Effector CD8-positive, alpha-beta T cell (primary cell): ENCODE measurements around the gene UGT1A6.
"Not testable (repeated sequence)": the region's sequence is repeated elsewhere in the genome, so short reads cannot be mapped to it uniquely, and the experiment has no call there.

Source experiments
- DNase-seq: peaks from one replicate; lab custom pipeline; 2025; lab: John Stamatoyannopoulos, UW
- total RNA-seq, 4 experiments: gene quantifications; one replicate each; lab custom pipeline; 2026; lab: John Stamatoyannopoulos, UW

UGT1A6 gene
- 0 to 0.27 (median 0) reads per million in 4 experiments for total RNA-seq

DNA sequence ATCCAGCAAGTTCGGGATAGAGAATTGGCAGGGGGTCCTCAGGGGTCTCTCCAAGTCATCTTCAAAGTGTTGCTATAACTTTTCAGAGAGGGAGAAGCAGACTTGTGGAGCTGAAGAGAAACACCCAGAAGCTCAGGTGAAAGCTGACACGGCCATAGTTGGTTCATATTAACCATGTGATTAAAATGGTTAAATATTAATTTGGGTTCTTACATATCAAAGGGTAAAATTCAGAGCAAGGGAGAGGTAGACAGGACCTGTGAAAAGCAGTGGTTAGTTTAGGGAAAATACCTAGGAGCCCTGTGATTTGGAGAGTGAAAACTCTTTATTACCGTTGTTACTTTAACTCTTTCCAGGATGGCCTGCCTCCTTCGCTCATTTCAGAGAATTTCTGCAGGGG lies at the start of gene UGT1A6:
Gene UGT1A6, plus strand, starts transcription at position 243 of the 400 bp plus-strand sequence. Its CDS starts 115 bp downstream, at position 358.
- no peak for DNase-seq

DNA sequence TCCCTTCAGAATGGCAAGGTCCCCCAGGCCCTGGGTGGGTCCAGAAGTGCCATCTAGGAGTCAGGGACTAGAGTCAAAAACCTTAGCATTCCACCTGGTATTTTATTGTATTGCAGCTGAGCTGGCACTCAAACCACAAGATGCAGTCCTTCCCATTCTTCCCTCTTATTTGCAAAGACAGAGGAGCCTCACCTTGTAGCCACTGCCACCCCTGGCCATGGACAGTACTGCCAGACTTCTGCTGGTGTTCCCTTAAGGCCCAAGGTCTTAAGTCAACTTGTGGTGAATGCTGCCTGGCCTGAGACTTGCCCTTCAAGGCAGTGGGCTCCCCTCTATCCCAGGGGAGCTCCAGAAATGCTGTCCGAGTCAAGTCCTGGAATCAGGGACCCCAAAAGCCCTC lies 49.6 kb upstream of the UGT1A6 start:
- no peak for DNase-seq

DNA sequence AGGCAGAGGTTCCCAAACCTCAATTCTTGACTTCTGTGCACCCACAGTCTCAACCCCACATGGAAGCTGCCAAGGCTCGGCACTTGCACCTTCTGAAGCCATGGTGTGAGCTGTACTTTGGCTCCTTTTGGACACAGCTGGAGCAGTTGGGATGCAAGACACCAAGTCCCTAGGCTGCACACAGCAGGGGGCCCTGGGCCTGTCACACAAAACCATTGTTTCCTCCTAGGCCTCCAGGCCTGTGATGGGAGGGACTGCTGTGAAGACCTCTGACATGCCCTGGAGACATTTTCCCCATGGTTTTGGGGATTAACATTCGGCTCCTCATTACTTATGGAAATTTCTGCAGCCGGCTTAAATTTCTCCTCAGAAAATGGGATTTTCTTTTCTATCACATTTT lies 46.7 kb upstream of the UGT1A6 start:
- not testable (repeated sequence) for DNase-seq

DNA sequence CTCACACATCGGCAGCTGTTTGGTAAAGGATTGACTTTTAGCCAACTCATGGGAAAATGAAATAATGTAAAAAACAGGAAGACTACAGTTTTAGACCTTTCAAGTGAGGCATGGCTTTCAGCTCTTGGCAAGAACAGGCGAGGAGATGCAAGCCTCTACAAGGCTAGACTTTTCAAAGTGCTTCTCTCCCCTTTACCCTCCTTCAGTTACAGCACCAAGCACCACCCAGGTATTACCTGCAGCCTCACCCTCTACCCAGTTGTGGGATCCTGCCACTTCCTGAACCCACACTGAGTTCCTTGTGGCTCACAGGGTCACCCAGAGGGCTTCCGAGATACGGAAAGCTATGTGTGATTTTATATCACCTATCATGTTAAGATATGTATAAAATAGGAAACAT lies 41.7 kb upstream of the UGT1A6 start:
- no peak for DNase-seq

DNA sequence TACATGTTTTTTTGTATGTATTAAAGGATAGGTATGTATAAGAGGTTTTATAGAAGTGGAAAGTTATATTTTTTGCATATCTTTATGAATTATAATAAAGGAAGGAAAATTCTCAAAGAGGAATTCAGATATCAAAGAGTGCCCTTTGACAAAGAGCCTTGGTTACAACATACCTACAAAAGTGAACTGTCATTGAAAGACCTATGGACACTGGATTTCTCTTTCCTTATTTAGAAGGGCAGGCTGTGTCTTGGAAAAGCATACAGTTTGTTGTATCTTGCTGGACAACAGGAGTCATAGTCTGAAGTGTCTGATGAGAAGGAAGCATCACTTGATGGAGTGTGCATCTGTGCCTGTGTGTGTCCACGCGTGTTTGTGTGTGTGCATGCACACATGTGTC lies 41.3 kb upstream of the UGT1A6 start:
- no peak for DNase-seq

DNA sequence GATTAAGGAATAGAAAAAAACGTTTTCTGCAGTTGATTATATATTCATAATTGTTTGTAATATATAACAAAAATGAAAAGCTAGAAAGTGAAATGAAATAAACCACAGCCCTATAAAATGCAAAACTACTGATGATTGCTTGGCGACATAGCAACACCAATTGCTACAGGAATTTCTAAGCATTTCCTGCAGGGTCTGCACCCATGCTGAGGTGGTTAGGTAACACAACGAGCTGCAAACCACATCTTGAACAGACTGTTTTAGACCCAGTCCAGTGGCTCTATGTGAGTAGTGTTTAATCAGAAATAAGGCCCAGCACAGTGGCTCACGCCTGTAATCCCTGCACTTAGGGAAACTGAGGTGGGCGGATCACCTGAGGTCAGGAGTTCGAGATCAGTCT lies 38.2 kb upstream of the UGT1A6 start:
- no peak for DNase-seq

DNA sequence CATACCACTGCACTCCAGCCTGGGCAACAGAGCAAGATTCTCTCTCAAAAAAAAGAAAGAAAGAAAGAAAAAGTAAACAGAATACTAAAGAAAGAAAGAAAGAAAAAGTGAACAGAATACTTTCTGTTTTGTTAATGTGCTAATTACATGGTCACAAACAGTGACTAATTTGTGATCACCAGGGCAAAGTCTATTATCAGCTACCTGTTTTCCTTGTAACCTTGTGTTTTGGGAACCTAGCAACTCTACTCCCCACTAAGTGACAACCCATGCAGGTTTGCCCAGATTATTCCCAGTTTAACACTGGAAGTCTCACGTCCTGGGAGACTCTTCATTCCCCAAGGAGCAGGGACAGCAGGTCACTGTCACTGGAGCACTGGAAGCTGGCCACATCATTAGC lies 37.6 kb upstream of the UGT1A6 start:
- DNase-seq = no peak

DNA sequence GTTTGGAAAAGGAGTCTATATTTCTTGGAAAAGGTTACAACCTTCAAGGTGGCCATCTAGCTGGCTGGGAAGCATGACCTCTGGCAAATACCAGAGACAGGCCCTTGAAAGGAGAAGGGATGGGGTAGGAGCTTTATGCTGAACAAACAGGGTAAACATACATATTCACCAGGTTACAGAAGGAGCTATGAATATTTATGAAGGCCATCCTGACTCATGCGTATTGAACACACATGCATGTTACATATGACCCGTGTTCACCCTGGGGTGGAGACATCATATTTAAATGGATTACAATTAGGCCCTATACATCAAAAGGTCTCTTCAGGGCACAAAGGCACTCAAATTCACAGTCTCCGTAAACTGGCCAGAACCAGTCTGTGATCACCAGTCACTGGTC lies 36.7 kb upstream of the UGT1A6 start:
- DNase-seq = not testable (repeated sequence)

DNA sequence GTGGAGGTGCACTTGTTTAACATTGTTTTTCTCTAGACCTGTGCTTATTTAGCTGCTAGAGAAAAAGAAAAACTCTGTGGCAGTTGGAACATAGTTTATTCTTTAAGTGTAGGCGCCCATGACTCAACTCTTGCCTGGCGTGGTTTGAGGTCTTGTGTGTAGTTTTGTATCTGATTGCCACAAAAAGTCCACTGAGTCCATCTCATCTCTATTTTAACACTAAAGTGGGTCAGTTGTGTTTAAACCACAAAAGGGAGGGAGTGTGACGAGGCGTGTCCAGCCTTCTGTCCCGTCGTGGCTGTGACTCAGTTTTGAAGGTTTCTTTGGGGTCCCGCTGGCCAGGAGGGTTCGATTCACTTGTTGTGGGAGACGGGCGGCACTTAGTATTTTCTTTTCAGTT lies 36.2 kb upstream of the UGT1A6 start:
- no peak for DNase-seq

DNA sequence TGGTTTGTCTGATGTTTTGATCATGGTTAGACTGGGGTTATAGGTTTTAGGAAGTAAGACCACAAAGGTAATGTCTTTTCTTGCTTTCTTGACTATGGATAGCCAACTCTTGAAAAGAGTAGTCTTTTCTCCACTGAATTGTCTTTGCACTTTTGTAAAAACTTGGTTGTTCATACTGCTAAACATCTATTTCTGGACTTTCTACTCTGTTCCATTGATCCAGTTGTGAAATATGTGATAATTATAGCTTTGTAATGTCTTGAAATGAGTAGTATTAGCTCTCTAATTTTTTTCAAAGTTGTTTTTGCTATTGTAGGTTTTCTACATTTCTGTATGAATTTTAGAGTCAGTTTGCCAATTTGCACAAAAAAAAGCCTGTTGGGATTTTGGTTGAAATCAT lies 34.1 kb upstream of the UGT1A6 start:
- no peak for DNase-seq

DNA sequence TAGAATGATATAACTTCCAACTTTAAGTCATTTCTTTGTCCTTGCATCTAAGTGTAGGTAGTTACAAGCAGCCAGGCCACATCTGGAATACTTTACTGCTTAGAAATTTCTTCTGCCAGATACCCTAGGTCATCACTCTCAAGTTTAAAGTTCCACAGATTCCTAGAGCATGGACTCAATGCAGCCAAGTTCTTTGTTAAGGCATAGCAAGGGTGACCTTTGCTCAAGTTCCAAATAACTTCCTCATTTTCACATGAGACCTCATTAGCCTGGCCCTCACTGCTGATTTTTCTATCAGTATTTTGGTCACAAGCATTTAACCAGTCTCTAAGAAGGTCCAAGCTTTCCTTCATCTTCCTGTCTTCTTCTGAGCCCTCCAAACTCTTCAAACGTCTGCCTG lies 28.8 kb upstream of the UGT1A6 start:
- no peak for DNase-seq

DNA sequence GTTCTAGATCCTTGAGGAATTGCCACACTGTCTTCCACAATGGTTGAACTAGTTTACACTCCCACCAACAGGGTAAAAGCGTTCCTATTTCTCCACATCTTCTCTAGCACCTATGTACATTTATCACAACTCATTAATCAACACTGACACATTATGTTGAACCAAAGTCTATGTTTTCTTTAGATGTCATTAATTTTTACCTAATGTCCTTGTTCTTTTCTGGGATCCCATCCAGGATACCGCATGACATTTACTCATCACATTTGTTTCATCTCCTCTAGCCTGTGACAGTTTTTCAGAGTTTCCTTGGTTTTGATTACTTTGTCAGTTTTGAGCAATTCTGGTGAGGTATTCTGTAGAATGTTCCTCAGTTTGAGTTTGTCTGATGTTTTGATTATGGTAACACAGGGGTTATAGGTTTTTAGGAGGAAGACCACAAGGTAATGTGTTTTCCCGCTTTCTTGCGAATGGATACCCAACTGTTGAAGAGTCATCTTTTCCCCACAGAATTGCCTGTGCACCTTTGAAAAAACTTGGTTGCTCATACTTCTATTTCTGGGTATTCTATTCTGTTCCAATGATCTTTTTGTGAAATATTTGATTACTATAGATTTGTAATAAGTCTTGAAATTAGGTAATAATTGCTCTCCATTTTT lies 24.0 kb upstream of the UGT1A6 start:
- no peak for DNase-seq

DNA sequence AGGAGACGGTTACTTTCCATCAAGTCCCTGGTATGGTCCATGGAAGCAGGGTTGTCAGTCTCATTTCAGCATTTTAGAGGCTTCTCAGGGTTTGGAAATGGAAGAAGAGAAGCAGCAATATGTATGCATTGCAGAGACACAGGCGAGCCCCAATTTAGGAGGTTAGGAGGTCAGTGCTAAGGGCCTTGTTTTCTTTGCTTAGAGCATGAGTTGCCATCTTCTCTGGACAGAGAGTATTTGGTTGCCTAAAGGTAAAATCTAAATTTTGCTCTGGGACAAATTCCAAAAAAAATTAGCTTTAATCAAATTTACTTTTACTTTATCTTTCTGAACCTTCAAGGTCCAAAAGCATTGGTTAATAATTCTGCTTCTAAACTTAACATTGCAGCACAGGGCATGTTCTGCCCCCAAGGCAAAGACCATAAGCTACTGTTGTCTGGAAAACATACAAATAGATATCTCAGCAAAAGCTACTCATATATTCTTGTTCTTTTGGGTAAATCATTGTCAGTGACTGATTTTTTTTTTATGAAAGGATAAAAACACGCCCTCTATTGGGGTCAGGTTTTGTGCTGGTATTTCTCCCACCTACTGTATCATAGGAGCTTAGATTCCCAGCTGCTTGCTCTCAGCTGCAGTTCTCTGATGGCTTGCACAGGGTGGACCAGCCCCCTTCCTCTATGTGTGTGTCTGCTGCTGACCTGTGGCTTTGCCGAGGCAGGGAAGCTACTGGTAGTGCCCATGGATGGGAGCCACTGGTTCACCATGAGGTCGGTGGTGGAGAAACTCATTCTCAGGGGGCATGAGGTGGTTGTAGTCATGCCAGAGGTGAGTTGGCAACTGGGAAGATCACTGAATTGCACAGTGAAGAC lies 21.2 kb upstream of the UGT1A6 start, which contains the start of gene UGT1A9:
Gene UGT1A9, plus strand, starts transcription at position 609 of the 872 bp plus-strand sequence. Its CDS starts 37 bp downstream, at position 646.
- no peak for DNase-seq

DNA sequence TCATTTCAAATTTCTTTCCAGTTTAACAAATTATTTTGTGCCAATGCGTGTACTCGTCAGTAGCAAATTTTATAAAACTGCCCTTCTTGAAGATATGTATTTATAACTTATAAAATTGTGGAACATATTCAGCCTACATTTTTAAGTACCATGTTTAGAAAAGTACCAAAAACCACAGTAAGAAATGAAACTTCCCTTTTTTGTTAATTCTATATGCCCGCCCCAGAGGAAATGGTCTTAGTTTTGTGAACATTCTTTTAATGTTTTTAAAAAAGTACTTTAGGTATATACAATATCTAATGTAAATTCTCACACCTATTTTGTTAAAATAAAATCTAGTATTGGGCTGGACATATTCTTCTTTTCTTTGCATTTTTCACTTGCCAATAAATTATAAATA lies 19.8 kb upstream of the UGT1A6 start:
- no peak for DNase-seq

DNA sequence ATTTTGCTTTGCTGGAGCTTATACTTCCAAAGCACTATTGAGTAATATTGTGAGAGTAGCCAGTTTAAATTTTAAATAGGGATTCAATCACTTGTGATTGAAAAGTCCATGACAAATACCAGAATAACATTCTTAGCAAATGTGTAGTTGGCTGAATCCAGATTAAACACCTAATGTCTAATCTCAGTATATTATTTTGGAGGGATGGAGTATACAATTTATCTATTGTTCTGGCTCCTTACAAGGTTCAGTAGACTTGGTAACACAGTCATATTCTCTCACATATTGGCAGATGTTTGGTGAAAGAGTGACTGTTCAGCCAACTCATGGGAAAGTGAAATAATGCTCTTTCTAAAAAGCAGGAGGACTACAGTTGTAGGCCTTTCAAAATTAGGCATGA lies 18.8 kb upstream of the UGT1A6 start:
- DNase-seq = no peak

DNA sequence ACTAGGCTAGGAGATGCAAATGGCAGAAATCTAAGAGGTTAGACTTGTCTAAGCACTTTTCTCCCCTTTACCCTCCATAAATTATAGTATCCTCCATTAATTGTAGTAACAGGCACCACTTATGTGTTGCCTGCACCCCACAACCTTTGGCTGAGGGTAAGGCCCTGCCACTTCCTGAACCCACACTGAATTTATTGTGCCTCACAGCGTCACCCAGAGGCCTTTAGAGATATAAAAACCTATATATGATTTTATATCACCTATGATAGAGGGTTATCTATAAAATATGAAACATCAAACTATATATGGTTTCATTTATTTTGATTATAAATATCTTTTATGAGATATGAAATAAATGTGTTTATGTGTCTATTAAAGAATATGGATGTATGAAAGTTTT lies 18.4 kb upstream of the UGT1A6 start:
- no peak for DNase-seq

DNA sequence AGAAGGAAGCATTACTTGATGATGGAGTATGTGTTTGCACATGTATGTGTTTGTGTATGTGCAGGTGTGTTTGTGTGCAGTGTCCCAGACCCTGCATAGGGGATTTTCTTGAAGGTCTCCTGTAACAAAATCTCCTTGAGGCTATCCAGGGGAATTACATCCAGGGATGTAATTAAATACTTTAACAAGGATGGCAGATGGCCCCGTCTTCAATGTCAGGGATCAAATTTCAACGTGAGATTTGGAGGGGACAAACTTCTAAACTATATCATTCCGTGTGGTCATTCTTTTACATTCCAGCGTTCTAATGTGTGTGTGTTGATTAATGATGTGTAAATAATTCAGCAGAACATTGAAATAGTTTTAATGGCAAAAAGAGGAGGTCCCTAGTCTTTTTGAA lies 17.7 kb upstream of the UGT1A6 start:
- DNase-seq = no peak

DNA sequence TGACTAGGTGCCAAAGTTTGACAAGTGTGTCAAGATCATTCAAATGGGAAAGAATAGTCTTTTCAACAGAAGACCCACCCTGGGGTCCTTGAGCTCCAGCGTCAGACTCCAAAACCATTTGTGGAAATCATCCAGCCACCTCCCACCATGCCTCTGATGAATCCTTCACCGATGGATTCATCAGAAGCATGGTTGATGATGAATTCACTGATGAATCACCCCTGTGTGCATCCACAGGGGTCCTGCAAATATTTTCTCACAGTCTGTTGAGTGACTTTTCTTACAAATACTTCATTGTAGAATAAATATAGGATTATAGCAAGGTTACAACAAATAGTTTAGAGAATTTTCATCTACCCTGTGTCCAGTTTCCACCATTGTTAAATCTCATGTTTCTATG lies 16.6 kb upstream of the UGT1A6 start:
- DNase-seq = no peak

DNA sequence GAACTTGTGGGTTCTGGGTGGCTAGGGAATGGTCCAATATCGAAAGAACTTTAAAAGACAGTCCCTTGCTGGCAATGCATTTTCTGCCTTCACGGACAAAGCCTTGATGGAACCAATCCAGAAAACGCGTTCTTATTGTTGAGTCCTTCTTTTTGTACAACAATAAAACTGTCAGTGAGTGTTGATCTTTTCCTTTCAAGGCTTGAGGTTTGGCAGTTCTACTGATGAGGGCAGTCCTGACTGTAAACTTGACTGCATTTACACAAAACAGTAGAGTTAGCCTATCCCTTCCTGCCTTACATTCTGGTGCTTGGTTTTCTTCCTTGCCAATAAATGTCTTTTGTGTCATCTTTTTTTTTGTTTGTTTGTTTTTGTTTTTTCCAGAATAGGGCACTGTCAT lies 13.5 kb upstream of the UGT1A6 start:
- no peak for DNase-seq

DNA sequence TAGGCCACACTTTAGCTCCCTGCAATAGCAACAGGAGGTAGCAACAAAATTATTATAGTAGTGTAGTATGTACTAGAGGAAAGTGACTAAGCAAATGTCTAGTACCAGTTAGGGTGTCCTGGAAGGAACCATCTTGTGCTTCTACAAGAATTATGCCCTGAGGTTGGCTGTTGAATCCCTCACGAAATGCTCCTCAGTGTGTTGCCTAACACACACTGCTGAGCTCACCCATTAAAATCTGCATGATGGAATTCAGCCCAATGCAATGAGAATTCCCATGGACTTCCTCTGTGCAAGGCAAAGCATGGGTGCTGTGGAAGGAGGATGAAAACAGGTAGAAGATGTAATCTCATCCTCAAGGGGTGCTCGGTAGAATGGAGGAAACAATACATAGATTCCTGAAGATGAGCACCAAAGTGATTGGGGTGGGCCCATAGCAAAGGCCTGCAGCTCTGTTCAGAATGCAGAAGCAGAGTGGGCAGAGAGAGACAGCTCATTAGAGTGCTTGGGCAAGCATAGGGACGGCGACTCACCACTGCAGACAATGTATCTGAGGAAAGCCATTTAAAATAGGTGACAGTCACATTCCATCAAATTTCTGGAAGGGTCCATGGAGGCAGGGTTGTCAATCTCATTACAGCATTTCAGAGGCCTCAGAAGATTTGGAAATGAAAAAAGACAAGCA lies 12.2 kb upstream of the UGT1A6 start:
- DNase-seq = no peak

DNA sequence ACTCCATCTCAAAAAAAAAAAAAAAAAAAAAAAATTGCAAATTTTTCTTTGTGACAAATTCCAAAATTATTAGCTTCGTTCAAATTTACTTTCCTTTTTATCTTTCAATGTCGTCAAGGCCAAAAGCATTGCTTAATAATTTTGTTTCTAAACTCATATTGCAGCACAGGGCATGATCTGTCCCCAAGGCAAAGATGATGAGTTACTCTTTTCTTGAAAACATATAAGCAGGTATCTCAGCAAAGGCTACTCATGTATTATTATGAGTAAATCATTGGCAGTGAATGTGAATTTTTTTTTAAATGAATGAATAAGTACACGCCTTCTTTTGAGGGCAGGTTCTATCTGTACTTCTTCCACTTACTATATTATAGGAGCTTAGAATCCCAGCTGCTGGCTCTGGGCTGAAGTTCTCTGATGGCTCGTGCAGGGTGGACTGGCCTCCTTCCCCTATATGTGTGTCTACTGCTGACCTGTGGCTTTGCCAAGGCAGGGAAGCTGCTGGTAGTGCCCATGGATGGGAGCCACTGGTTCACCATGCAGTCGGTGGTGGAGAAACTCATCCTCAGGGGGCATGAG lies 11.1 kb upstream of the UGT1A6 start, which contains the start of gene UGT1A7:
Gene UGT1A7, plus strand, starts transcription at position 381 of the 579 bp plus-strand sequence. Its CDS starts 37 bp downstream, at position 418.
- no peak for DNase-seq

DNA sequence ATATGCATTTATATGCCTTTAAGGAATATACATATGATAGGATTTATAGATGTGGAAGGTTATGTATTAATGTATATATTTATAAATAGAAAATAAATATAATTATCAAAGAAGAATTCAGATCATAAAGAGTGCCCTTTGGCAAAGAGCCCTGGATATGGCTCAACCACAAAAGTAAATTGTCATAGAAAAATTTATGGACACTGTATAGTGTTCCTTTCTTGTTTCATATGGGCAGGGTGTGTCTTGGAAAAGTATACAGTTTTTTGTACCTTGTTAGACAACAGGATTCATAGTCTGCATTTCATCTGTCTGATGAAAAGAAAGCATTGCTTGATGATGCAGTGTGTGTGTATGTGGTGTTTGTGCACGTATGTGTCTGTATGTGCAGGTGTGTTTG lies 8.1 kb upstream of the UGT1A6 start:
- no peak for DNase-seq
